NCI-H2227 treated with DMSO at 0.1 percent for 48 hours (cell line): ENCODE measurements around the gene NCSTN.
A peak's percentile ranks its signal among the peaks of the same experiment; 100 is the strongest.
"Not testable (repeated sequence)": the region's sequence is repeated elsewhere in the genome, so short reads cannot be mapped to it uniquely, and the experiment has no call there.

Experiments
- DNase-seq: peaks from one replicate; lab custom pipeline; 2025; lab: John Stamatoyannopoulos, UW

NCSTN gene

DNA sequence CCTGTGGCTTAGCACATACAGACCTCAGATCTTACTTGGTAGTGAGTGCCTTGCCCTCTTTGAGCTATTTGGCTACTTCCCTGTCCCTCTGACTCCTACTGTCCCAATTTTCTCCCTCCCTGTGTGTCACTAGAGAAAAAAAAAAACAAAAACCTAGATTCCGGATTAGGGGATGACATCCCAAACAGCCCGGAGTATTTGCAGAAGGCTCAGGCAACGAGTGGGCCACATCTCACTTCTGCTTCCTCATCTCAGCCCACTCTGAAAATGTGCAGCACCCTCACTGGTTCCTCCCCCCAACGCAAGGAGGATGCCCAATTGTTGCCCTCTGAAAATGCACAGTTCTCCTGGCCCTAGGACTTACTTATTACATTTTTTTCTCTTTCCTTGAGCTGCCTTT lies 28.6 kb downstream of the NCSTN start:
- no peak for DNase-seq

DNA sequence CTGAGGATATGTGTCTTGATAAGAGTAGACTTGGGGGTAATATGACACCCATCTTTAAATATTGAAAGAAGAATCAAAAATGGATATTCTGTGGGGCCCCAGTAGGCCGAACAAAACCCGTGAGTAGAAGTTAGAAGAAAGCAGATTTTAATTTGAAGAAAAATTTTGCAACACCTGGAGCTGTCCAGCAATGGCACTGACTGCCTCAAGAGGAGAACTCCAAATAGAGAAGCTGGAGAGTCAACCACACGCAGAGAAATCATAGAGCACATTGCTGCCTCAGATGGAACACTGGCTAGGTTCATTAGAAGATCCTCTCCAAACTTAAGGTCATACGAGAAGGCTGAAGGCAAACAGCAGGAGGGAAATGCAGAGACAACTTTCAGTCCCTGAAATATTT lies 30.5 kb downstream of the NCSTN start:
- DNase-seq: no peak

DNA sequence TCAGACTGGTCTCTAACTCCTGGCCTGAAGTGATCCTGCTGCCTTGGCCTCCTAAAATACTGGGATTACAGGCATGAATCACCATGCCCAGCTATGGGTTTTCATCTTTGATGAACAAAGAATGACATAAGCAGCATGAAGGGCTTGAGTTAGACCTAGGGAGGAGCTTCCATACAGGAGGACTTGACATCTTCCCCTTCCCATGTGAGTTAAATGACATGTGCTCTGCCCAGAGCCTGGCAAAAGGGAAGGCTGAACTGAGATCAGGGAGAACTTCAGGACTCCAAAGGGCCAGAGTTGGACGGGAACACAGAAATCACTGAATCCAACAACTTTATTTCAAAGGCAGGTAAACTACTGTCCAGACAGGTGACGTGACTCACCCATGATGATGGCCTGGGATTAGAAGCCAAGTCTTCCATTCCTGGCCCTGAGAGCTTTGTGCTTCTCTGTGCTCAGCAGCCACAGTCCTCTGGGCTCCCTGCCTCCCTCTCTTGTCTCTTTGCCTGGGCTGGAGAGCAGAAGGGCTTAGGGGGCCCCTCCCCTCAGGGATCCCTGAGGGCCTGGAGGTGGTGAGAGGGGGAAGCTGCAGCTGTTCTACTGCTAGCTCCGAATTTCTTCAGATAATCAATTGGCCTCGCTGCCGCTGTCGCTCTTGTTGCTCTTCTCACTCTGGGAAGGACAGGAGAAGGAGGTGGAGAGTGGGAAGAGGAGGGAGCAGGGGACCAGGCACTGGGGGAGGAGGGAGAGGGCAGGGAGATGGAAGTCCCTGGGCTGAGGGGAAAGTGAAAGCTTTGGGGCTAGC lies 31.3 kb downstream of the NCSTN start:
- DNase-seq: no peak

DNA sequence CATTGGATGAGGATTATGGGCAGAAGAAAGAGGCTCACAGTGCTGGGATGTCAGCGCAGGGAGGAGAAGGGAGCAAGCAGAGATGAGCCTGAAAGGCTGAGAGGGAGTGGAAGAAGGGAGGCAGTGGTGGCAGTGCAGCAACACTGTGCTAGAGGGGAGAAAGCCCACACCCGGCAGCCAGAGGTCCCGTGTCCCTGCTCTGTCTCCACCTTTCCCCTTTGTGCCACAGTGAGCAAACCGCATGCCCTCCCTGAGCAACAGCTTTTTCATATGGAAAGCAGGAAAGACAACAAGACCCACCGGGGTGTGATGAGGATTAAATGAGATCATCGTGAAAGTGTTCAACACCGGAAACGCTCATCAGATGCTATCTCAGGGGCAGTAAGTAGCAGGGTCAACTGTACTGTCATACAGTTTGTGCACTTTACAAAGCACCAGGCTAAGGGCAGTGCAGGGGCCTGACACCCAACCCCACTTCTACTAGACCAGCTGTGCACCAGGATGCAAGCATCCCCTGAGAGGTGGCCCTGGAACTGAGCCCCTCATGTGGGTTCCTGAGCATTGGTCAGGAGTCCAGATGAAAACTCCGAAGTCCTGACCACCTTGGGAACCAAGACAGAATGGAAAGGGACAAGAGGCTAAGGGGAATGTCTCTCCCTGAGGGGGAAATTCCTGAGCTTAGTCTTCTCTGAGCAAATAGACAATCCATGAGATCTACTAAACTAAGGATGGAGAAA lies 32.8 kb downstream of the NCSTN start:
- peak; percentile 5 for DNase-seq

DNA sequence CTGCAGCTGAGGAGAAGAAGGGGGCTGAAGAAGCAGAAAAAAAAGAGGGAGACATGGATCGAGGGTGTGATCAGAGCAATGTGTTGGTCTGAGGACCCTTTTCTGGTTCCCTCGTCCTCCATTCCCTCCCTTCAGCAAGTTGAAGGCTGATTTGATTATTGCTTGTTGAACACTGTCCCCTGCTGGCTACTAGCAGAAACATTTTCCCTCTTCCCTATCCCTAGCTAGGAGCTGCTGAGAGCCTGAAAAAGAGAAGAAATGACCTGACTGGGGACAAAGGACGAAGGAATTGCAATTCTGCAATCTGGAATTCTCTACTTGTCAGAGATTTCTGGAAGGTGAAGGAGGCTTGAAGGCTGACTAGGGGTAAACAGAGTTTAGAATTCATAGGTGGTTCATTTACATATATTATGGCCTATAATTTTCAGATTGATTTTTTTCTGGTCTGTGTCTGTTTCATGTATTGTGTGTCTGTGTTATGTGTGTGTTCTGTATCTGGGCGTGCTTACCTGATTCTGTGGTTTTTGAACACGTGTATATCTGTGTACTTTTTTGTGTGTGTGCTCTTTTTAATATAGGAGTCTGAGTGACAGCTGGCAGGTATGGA lies 33.4 kb downstream of the NCSTN start:
- peak; percentile 88 for DNase-seq

DNA sequence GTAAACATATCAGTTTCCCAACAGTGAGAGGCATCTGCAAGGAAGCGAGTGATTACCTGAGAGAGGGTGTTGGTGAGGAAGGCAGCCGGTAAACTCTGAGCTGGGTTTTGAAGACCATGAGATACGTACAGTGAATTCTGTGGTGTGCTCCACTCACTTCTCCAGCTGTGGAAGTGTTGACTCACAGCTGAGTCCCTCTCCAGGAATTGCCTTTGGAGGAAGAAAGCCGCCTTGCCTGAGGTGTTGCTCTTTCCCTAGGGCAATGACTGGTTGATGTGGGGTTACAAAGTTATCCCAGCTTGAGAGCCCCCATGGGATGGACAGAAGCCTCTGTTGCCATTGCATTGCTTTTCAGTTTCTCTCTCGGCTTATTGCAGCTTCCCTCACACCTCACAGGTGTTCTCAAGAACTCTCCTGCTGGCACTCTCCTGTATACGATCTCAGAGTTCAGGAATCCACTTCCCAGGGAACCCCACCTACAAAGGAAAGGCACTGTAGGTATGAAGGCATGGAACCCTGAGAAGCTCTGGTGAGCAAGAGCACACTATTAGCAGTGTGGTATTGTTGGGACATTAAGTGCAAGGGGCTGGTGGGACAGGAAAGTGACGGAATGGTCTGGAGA lies 34.5 kb downstream of the NCSTN start:
- DNase-seq: no peak

DNA sequence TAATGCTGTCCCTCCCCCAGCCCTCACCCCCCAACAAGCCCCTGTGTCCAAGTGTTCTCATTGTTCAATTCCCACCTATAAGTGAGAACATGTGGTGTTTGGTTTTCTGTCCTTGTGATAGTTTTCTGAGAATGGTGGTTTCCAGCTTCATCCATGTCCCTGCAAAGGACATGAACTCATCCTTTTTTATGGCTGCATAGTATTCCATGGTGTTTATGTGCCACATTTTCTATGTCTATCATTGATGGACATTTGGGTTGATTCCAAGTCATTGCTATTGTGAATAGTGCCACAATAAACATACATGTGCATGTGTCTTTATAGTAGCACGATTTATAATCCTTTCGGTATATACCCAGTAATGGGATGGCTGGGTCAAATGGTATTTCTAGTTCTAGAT lies 41.6 kb downstream of the NCSTN start:
- not testable (repeated sequence) for DNase-seq

DNA sequence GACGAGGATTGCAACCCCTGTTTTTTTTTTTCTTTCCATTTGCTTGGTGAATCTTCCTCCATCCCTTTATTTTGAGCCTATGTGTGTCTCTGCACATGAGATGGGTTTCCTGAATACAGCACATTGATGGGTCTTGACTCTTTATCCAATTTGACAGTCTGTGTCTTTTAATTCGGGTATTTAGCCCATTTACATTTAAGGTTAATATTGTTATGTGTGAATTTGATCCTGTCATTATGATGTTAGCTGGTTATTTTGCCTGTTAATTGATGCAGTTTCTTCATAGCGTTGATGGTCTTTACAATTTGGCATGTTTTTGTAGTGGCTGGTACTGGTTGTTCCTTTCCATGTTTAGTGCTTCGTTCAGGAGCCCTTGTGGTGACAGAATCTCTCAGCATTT lies 45.2 kb downstream of the NCSTN start:
- DNase-seq: not testable (repeated sequence)

DNA sequence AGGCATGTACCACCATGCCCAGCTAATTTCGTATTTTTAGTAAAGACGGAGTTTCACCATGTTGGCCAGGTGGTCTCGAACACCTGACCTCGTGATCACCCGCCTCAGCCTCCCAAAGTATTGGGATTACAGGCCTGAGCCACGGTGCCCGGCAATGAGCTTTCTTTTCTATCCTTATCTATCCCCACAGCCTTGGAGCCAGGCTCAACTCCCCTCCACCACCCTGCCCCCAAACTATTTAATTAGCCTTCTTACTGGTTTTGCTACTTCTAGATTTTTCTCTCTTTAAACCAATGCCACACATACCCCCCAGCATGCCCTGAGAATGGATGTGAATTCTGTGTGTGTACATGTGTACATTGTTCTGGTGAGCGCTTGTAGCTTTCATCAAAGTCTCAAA lies 51.5 kb downstream of the NCSTN start:
- no peak for DNase-seq

DNA sequence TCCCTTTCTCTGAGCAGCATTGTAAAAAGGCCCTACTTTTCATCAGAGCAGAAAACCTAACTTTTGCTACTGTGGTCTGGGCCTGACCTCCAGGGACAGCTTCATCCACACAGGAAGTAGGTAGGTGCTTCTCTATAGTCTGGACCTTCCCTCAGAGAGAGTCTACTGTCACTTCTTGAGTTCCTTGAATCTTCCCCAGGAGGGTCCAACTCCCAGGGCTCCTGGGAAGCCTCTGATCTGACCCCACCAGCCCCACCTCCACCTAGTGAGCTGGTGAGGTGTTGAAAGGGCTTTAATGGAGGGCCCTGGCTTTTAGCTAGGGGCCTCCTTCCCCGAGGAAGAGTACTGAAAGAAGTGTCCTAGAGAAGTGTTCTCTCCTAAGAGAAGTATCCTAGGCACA lies 54.5 kb downstream of the NCSTN start:
- DNase-seq: no peak

DNA sequence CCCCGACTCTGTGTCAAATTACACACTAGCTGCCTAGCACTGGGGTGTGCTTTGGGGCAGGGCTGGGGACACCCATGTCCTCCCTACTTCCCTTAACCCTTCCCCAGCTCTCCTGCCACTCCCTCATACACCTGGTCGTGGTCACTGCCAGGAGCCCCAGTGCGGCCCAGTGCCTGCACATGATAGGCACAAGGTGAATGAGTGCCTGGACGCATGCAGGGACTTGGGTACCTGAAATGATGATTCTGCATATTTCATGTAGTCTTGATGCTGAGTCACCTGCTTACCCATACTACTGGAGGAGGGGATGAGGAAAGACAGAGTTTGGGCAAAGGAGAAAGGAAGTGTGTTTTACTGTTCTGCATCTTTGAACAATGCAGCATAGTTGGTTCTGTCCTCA lies 55.6 kb downstream of the NCSTN start:
- no peak for DNase-seq

DNA sequence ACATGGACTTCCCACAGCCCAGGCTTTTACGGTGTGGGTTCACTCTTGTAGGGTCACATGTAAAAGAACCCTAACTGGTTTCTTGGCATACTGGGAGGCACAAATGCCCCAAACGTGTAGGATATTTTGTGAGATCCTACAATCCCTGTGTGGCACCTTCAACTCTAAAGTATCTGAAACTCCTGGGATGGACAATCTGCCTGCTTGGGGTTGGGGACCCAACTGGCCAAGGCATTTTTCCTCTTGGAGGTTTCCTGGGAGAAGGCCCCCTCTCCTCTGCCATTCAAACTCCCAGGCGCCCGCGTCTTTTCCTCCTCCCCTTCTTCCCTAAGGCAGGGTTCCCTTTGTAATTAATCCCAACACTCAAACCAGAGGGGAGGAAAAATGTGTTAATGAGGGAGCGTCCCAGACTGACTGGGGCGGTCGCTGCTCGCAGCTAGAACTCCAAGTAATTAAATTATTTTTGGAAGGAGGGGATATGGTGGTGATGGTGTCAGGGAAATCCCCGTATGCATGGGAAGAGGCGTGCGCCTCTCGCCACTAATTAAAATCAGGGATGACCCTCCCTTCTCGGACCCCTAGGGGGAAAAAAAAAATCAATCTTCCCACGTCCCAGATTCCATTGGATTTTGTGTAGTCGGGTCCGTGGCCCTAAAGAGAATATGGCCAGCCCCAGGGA lies 56.5 kb downstream of the NCSTN start:
- no peak for DNase-seq

DNA sequence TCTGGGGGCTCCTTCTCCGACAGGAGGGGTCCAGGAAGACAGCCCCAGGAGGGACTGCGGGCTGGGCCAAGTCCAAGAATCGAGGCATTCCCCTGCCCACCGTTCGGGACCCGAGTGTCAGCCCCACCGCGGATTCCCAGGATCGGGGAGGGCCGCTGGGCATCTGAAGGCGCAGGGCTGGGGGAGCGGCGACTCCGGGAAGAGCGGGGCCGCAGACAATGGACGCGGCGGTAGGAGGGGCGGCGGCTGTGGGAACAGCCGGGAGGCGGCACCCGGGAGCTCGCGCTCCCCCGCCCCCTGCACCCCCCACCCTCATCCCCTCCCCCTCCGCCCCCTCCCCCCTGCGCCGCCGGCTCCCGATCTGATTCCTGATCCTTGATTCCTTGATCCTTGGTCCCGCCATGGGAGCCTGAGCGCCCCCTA lies 57.1 kb downstream of the NCSTN start, which contains the start of gene VANGL2:
TSS of gene VANGL2 (plus strand) at position 342 of the 423 bp plus-strand sequence. CDS start 15,274 bp downstream, outside the sequence.
- DNase-seq: peak; percentile 82

DNA sequence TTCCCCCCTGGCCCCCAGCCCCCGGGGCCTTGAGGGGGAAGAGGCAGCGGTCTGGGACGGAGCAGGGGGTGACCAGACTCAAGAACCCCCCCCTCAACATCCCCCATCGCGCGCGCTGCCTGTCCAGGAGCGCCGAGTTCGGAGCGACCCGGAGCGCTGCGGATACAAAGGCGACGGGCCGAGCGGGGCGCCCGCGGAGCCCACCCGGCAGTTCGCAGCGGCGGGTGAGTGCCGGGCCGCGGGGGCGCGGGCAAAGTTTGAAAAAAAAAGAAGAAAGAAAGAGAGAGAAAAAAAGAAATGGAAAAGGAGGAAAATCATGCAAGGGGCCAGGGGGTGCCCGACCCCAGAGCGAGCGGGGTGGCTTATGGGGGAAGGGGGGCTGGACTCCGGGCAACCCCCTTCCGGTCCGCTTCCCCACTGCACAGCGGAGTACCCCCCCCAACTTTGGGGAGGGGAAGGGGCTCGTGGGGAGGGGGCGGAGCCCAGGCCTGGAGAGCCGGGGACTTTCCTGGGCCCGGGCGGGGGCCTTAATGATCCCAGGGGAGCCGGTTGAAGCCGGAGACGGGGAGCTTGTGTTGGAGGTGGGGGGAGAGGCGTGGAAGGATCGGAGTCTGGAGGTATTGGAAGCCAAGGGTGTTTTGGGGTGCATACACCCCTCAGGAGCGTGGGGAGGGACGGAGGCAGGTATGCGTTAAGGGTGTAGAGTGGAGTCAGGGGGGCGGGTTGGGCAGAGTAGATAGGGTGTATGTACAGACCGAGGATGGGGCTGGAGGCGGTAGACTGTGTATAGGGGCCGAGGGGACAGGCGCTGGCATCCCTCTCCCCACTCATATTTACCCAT lies 57.7 kb downstream of the NCSTN start:
- no peak for DNase-seq

DNA sequence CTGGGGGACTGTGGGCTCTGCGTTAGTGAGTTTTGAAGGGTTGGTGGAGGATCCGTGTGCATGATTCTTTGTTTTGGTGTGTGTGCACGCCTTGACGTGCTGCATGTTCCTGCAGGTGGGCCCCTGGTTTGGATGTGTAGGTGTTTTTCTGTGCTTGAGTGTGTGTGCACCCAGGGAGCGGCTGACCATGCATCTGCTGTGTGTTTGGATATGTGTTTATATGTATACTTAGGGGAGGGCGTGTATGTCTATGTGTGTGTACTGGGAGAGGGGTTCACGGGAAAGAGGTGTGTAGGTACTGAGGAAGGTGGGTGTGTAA lies 58.3 kb downstream of the NCSTN start:
- DNase-seq: no peak

DNA sequence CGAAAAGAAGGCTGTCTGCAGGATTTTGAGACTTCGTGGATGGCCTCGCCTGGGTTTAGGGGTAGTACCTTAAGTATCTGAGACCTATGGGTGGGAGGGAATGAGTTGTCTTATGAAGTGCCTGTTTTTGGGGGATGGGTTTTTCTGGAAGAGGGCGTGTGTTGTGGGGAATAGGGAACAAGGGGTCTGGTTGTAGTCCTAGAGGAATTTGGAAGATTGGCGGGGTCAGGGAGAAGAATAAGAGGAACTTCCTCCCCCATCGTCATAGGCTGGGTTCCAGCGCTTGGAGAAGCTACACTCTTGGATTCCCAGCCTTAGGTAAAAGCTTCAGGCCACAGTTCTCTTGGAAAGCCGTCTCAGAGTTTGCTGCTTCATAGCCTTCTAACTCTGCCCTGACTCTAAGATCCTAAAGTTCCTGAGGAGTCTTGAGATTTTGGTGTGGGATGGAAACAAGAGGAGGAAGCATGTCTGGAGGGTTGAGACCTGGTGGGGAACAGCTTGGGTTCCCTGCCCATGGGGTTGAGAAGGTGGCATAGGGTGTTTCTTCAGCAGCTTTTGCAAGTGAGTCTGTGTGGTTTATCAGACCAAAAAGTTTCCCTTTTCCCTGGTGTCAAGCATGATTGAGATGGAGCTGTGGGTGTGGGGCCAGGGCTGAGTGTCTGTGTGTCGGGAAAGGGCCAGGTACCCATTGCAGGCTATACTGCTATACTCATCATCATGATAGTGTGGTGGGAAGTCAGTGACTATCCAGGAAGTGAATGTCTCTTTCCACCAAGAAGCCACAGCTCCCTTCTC lies 59.0 kb downstream of the NCSTN start:
- no peak for DNase-seq

DNA sequence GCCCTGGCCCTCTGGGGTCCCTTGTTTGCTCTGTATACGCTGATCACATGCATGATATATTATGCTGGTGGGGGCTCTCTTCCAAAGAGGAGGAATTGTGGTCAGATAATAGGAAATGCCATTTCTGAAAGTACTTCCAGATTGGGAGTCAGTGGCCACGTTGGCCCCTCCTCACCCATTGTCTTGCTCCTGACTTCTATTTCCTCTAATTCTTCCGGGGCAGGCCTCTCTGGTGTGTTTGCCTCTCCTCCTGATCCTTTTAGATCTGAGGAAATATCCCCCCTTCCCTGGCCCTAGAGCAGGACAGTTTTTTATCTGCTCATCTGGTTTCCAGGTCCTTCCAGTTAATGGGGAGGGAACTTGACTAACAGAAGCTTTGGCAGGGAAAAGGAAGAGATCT lies 60.1 kb downstream of the NCSTN start:
- no peak for DNase-seq

DNA sequence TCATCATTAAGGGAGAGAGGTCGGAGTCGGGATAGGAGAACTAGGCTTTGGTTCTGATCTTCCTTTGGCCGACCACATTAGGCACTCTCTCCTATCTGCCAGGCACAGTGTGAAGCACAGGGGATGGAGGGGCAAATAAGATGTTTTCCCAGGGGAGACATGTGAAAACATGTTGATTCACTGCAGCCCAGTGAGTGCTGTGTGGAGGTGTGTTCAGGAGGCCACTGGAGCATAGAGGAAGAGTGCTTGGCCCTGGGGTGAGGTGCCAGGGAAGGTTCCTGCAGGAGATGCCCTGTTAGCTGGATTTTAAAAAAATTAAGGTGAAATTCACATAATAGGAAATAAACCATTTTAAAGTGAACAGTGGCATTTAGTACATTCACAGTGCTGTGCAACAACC lies 60.9 kb downstream of the NCSTN start:
- DNase-seq: no peak

DNA sequence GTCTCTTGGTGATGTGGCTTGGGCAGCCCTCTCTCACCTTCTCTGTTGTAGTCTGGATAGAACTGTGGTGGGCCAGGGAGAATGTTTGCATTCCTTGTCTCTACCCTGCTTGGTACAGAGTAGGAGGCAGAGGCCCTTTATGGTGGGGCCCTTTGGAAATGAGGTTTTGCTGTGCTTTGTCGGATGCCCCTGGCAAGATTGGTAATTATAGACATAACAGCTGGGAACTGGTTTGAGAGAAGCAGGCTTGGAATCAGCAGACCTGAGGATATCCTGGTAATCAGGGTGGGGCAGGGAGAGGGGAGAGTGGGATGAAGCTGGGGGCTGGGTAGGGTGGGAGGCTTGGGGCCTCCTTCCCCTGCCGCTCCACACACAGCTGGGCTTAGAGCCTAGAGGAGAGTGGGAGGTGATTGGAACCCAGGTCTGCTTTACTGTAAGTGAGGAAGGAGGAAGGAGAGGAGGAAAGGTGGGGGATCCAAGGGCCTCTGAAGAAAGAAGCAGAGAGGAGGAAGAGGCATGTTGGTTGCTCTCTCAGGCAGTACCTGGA lies 62.2 kb downstream of the NCSTN start:
- no peak for DNase-seq
